ENCODE results near the gene FAM221B. TPM values are rescaled to one million over a fixed set of nuclear protein-coding genes. Genes with fewer than 3 reads are reported as not detected.
A peak's percentile ranks its signal among the peaks of the same experiment; 100 is the strongest.

The FAM221B gene
- total RNA-seq, 1 donor from 2014 or later: not detected

DNA sequence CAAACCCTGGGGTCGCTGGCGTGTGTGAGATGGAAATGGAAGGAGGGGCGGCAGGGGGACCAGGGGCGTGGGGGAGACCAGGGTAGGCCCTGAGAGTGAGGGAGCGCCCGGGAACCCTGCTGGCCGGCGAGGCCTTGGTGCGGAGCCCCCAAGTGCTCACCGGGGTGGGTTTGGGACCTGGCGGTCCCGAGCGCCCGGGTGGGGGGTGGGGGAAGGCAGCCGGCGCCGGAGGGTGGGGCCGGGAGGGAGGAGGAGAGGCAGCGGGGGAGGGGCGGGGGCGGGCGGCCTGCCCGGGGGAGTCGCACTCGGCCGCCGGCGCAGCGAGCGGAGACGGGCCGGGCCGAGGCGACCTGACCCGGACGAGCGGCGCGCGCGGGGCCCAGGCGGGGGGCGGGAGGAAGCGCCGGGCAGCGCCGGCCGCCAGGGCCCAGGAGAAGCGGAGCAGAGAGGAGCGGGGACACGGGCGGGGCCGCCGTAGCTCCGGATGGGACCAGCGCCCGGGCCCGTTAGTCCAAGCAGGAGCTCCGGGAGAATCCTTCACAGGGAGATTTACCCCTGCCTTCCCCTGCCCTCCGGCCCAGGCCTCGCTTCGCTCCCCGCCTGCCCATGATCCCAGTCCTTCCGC is 37.1 kb downstream of the FAM221B start, which contains the start of gene NPR2:
TSS of gene NPR2 (plus strand) at position 295 of the 625 bp plus-strand sequence. CDS start 818 bp downstream, outside the sequence.
- Mint-ChIP-seq H3K4me3 (ENCODE audit: unreplicated experiment) (peak within 1 kb of the TSS; percentile 74), H3K36me3 (ENCODE audit: low read depth) (no peaks in the 10 kb centered on the region), H3K9me3 (ENCODE audit: low read depth) (no peaks in the 10 kb centered on the region), H3K27ac (ENCODE audit: unreplicated experiment) (peak within 1 kb of the TSS; percentile 79), H3K27me3 (ENCODE audit: low read depth) (no peaks in the 10 kb centered on the region), H3K4me1 (ENCODE audit: low read depth) (peaks cover 45% of the 10 kb centered on the region)
- no peak for DNase-seq (ENCODE audit: low spot score)
- TF ChIP-seq, protein P1, sequence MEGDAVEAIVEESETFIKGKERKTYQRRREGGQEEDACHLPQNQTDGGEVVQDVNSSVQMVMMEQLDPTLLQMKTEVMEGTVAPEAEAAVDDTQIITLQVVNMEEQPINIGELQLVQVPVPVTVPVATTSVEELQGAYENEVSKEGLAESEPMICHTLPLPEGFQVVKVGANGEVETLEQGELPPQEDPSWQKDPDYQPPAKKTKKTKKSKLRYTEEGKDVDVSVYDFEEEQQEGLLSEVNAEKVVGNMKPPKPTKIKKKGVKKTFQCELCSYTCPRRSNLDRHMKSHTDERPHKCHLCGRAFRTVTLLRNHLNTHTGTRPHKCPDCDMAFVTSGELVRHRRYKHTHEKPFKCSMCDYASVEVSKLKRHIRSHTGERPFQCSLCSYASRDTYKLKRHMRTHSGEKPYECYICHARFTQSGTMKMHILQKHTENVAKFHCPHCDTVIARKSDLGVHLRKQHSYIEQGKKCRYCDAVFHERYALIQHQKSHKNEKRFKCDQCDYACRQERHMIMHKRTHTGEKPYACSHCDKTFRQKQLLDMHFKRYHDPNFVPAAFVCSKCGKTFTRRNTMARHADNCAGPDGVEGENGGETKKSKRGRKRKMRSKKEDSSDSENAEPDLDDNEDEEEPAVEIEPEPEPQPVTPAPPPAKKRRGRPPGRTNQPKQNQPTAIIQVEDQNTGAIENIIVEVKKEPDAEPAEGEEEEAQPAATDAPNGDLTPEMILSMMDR (IDR thresholded peaks at IDR 0.05): peak; percentile 28

DNA sequence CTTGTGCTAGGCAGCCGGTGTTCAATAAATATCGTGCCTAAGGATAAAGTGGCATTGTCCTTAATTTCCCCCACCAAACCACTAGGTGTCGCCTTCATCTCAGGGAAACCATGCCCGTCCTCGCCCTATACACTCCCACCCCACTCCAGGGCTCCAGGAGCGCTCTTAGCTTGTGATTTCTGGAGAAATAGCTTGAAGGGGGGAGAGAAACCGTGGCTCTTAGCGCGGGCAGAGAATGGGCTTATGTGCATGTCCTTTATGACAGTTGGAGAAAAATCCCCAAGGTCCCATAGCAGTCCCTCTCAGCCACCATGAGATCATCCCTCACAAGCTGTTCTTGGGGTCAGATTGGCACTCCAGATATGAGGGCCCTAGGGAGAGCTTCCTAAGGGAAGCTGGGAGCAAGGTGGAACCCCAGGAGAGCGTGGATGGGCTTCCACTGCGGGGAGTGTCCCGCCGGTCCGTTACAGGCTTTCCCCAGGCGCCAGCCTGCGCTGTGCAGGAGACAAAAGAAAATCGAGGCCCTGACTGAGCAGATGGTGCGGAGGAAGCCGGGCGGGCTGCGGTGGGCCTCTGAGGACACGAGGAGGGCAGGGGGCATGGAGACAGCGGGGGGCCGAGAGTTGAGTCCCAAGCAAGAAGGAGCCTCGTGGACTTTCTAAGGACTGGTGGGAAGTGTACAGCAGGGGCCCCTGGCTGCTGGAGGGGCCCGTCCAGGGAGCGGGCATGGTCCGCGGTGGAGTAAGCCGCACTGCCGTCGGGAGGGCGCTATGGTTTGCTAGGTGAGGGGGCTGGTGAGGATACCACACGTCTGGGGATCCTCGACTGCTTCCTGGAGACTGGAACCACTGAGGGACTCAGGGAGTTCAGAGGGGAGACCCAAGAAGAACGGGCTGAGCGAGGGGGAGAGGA is 37.9 kb downstream of the FAM221B start:
- peaks cover 43% of the 10 kb centered on the region for H3K4me1 Mint-ChIP-seq (ENCODE audit: low read depth)
- H3K4me3 Mint-ChIP-seq (ENCODE audit: unreplicated experiment): peak overlapping the region; percentile 74
- TF ChIP-seq, protein P1 (IDR thresholded peaks at IDR 0.05): peak; percentile 92
- H3K9me3 Mint-ChIP-seq (ENCODE audit: low read depth): no peaks in the 10 kb centered on the region
- peak overlapping the region; percentile 79 for H3K27ac Mint-ChIP-seq (ENCODE audit: unreplicated experiment)
- DNase-seq (ENCODE audit: low spot score): no peak
- no peaks in the 10 kb centered on the region for H3K36me3 Mint-ChIP-seq (ENCODE audit: low read depth)
- peaks cover 2% of the 10 kb centered on the region for H3K27me3 Mint-ChIP-seq (ENCODE audit: low read depth)

DNA sequence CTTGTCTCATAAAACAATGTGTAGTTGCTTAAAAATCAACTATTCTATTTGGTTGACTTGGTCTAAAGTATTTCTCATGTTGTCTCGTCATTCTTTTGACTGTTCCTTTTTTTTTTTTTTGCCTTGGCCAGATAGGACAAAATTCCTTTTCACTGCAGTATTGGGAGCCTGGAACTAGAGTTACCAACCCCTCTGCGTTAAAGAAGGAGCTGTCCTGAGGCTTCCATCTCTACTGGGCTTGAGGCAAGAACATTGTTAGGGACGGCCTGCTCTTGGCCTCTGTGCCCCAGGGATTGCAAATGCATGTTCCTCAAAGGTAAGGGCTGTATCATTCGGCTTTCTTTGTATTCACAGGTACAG is 38.5 kb downstream of the FAM221B start:
- H3K4me3 Mint-ChIP-seq (ENCODE audit: unreplicated experiment): no peak overlapping the region
- DNase-seq (ENCODE audit: low spot score): no peak
- no peaks in the 10 kb centered on the region for H3K36me3 Mint-ChIP-seq (ENCODE audit: low read depth)
- TF ChIP-seq, protein P1 (IDR thresholded peaks at IDR 0.05): no peak
- H3K9me3 Mint-ChIP-seq (ENCODE audit: low read depth): no peaks in the 10 kb centered on the region
- peaks cover 3% of the 10 kb centered on the region for H3K27me3 Mint-ChIP-seq (ENCODE audit: low read depth)
- peaks cover 36% of the 10 kb centered on the region for H3K4me1 Mint-ChIP-seq (ENCODE audit: low read depth)
- H3K27ac Mint-ChIP-seq (ENCODE audit: unreplicated experiment): no peak overlapping the region

DNA sequence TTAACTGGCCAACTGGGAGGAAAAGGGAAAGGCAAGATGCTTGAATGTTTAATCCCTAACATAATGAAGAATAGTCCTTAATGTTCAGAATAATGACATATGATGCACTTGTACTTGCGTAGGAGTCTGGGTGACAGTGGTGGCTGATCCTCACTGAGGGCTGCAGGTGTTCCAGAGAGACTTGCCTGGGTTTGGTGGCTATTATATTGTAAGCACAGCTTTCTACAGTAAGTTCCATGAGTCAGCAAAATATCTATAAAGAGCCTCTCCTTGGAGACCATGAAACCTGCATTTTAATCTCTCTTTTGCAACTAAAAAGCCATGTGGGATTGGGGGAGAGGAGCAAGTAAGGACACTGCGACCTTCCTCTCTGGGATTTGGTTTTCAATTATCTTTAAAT is 39.0 kb downstream of the FAM221B start:
- H3K4me3 Mint-ChIP-seq (ENCODE audit: unreplicated experiment): no peak overlapping the region
- H3K27ac Mint-ChIP-seq (ENCODE audit: unreplicated experiment): no peak overlapping the region
- no peaks in the 10 kb centered on the region for H3K9me3 Mint-ChIP-seq (ENCODE audit: low read depth)
- H3K4me1 Mint-ChIP-seq (ENCODE audit: low read depth): peaks cover 32% of the 10 kb centered on the region
- H3K36me3 Mint-ChIP-seq (ENCODE audit: low read depth): no peaks in the 10 kb centered on the region
- H3K27me3 Mint-ChIP-seq (ENCODE audit: low read depth): peaks cover 3% of the 10 kb centered on the region
- no peak for DNase-seq (ENCODE audit: low spot score)
- TF ChIP-seq, protein P1 (IDR thresholded peaks at IDR 0.05): no peak

DNA sequence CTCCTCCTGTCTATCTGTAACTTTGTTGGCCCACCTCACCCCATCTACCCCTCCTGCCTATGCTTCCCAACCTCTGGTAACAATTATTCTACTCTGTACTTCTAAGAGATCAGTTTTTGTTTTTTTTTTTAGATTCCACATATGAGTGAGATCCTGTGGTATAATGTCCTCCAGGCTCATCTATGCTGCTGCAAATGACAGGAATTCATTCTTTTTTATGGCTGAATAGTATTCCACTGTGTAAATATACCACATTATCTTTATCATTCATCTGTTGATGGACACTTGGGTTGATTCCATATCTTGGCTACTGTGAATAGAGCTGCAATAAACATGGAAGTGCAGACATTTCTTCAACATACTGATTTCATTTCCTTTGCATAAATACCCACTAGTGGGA is 45.1 kb downstream of the FAM221B start:
- Mint-ChIP-seq H3K4me3 (ENCODE audit: unreplicated experiment) (no peak overlapping the region), H3K4me1 (ENCODE audit: low read depth) (no peaks in the 10 kb centered on the region), H3K27ac (ENCODE audit: unreplicated experiment) (no peak overlapping the region), H3K9me3 (ENCODE audit: low read depth) (no peaks in the 10 kb centered on the region), H3K27me3 (ENCODE audit: low read depth) (peaks cover 19% of the 10 kb centered on the region), H3K36me3 (ENCODE audit: low read depth) (no peaks in the 10 kb centered on the region)
- TF ChIP-seq, protein P1 (IDR thresholded peaks at IDR 0.05): no peak
- DNase-seq (ENCODE audit: low spot score): no peak
